ENCODE data around the gene CCL3. TPM values are rescaled to one million over a fixed set of nuclear protein-coding genes. Genes with fewer than 3 reads are reported as not detected.

Gene CCL3
- total RNA-seq, 1 experiment from 2014 or later, result 1.1 TPM

DNA sequence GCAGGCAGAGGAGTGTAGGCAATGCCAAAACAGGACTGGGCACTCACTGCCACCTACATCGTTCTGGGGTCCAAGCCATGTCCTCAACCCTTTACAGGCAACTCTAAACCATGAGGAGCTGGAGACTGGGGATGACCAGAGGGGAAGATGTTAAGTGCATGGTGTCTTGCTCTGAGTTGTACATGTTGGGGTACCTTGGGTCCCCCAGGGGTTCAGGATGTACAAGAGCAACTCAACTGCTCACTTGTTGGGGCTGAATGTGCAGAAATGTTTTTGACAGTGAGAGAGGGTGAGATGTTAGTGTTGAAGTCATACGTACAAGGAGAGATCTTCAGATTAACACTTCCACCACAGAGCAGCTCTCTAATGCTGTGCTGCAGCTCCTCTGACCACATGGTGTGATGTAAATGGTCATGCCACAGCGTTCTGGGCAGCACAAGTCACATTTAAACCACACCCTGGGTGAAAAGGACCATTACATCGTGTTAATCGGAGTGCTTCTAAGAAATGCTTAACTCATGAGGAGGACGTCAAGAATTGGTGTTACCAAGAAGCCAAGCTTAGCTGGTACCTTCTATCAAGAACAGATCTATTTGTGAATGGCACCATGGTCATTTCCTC lies 23.5 kb downstream of the CCL3 start:
- H3K4me3 ChIP-seq (ENCODE audit: low read depth in 2 of 2, low read length in 2 of 2), result no peak overlapping the region
- intact Hi-C loops (cut with micrococcal nuclease; ENCODE audit: unreplicated experiment) (no loop called here), in situ Hi-C loops (cut with HindIII; ENCODE audit: low pct_unique_long_range_greater_than_20kb, low sequenced_read_pairs) (no loop called here)
- TF ChIP-seq CTCF (IDR thresholded peaks at IDR 0.05), result no peak
- TF ChIP-seq TCF7L2 (IDR thresholded peaks at IDR 0.05; ENCODE audit: low read depth, low read length), result no peak
- no peak for TF ChIP-seq SIN3A (IDR thresholded peaks at IDR 0.05; ENCODE audit: borderline replicate concordance, insufficient read depth, low read depth, low read length)
- H3K36me3 ChIP-seq (ENCODE audit: control insufficient read depth, insufficient read depth, low read length), result no peaks in the 10 kb centered on the region
- CTCF ChIA-PET, result interaction anchor here (0.6 kb wide), 1 partner anchor 179 kb away, joined by 10 read pairs; no protein-coding TSS in a partner anchor
- ATAC-seq (no peak), DNase-seq (ENCODE audit: low read depth, low spot score) (no peak)
- POLR2A ChIA-PET, result no interaction called here
- H3K27ac ChIP-seq (ENCODE audit: low read length), result no peak overlapping the region
- H3K27me3 ChIP-seq (ENCODE audit: control insufficient read depth, insufficient read depth, low read length), result peaks cover 5% of the 10 kb centered on the region
- no peaks in the 10 kb centered on the region for H3K9me3 ChIP-seq (ENCODE audit: control insufficient read depth, insufficient read depth, low read depth, low read length)
- BruUV-seq (replicated peaks), result no TSS peak
- no peaks in the 10 kb centered on the region for H3K4me1 ChIP-seq (ENCODE audit: control insufficient read depth, insufficient read depth, low read length)

DNA sequence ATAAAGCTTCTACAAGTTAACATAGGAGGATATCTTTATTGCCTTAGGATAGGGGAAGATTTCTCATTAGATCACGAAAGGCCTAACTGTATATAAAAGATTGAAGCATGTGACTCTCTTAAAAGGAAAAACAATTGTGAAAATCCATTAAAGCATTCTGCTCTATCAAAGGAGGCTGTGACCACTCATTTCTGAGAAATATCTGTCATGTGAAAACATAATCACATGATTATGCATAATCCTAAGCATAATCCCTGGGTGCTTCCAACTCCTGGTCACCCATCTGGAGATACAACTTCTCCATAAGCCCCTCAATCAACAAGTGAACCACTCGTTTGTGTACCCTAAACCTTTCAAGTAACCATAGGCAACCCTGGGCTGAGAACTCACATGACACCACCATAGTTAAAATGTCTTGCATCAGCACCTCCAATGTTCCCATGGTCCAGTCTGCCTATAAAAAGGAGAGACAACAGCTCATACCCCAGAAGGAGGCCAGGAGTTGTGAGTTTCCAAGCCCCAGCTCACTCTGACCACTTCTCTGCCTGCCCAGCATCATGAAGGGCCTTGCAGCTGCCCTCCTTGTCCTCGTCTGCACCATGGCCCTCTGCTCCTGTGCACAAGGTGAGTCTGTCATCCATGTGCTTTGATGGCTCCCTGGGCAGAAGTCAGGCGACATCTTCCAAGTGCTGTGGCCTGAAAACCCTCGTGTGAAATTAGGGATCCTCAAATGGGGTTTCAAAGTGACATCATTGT lies 26.0 kb downstream of the CCL3 start, which contains the start of gene CCL18:
TSS of gene CCL18 (plus strand) at position 487 of the 756 bp plus-strand sequence. CDS start at position 558, 71 bp downstream.
- ChIA-PET CTCF (no interaction called here), POLR2A (no interaction called here)
- H3K27ac ChIP-seq (ENCODE audit: low read length), result no peak within 1 kb of the TSS
- H3K4me3 ChIP-seq (ENCODE audit: low read depth in 2 of 2, low read length in 2 of 2), result no peak within 1 kb of the TSS
- H3K27me3 ChIP-seq (ENCODE audit: control insufficient read depth, insufficient read depth, low read length), result peaks cover 8% of the 10 kb centered on the region
- TF ChIP-seq, protein P1, sequence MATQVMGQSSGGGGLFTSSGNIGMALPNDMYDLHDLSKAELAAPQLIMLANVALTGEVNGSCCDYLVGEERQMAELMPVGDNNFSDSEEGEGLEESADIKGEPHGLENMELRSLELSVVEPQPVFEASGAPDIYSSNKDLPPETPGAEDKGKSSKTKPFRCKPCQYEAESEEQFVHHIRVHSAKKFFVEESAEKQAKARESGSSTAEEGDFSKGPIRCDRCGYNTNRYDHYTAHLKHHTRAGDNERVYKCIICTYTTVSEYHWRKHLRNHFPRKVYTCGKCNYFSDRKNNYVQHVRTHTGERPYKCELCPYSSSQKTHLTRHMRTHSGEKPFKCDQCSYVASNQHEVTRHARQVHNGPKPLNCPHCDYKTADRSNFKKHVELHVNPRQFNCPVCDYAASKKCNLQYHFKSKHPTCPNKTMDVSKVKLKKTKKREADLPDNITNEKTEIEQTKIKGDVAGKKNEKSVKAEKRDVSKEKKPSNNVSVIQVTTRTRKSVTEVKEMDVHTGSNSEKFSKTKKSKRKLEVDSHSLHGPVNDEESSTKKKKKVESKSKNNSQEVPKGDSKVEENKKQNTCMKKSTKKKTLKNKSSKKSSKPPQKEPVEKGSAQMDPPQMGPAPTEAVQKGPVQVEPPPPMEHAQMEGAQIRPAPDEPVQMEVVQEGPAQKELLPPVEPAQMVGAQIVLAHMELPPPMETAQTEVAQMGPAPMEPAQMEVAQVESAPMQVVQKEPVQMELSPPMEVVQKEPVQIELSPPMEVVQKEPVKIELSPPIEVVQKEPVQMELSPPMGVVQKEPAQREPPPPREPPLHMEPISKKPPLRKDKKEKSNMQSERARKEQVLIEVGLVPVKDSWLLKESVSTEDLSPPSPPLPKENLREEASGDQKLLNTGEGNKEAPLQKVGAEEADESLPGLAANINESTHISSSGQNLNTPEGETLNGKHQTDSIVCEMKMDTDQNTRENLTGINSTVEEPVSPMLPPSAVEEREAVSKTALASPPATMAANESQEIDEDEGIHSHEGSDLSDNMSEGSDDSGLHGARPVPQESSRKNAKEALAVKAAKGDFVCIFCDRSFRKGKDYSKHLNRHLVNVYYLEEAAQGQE (IDR thresholded peaks at IDR 0.05; ENCODE audit: insufficient read depth in 1 of 2, low read depth in 2 of 2, low read length in 1 of 2), result no peak
- no peak for TF ChIP-seq POLR2AphosphoS5 (IDR thresholded peaks at IDR 0.05; ENCODE audit: low read depth, low read length)
- no peak for TF ChIP-seq SIN3A (IDR thresholded peaks at IDR 0.05; ENCODE audit: borderline replicate concordance, insufficient read depth, low read depth, low read length)
- no peak for TF ChIP-seq TCF7L2 (IDR thresholded peaks at IDR 0.05; ENCODE audit: low read depth, low read length)
- no peak for TF ChIP-seq CTCF (IDR thresholded peaks at IDR 0.05)
- H3K4me1 ChIP-seq (ENCODE audit: control insufficient read depth, insufficient read depth, low read length), result no peaks in the 10 kb centered on the region
- in situ Hi-C loops (cut with HindIII; ENCODE audit: low pct_unique_long_range_greater_than_20kb, low sequenced_read_pairs), result no loop called here
- no peak for ATAC-seq
- intact Hi-C loops (cut with micrococcal nuclease; ENCODE audit: unreplicated experiment), result no loop called here
- no peak for DNase-seq (ENCODE audit: low read depth, low spot score)
- no peaks in the 10 kb centered on the region for H3K9me3 ChIP-seq (ENCODE audit: control insufficient read depth, insufficient read depth, low read depth, low read length)
- H3K36me3 ChIP-seq (ENCODE audit: control insufficient read depth, insufficient read depth, low read length), result no peaks in the 10 kb centered on the region
- no TSS peak for BruUV-seq (replicated peaks)

All from Panc1 (cell line).